H1 (cell line): Measurements from ENCODE around the gene MCMBP. TPM values are rescaled to one million over a fixed set of nuclear protein-coding genes. Genes with fewer than 3 reads are reported as not detected.

Experiments
- CBX5 ChIP-seq: fragments of 300-800, 300-1000 bp; sonication (generic); IDR thresholded peaks from 2 replicates; pipeline ENCODE4 v1.7.1; 2016; ENCODE audit warnings: antibody characterized with exemption, low read length, low read depth
- CHD1 ChIP-seq: IDR thresholded peaks from 2 replicates; pipeline ENCODE4 v1.6.1; 2012; ENCODE audit warnings: low read depth, low read length, improper control_type of control experiment
- CHD7 ChIP-seq: fragments of 300-600 bp; sonication (generic); IDR thresholded peaks from 2 replicates; pipeline ENCODE4 v1.7.1; 2012; ENCODE audit warnings: low read length, moderate library complexity, mild to moderate bottlenecking, inconsistent platforms; ENCODE audit not compliant: insufficient replicate concordance
- EP300 ChIP-seq, 2 experiments: IDR thresholded peaks; 1 replicate in 1 of 2; 2 replicates in 1 of 2; pipeline ENCODE4 v1.6.1; 2011 to 2012; ENCODE audit warnings: low read depth in 2 of 2, low read length in 2 of 2, mild to moderate bottlenecking in 2 of 2, borderline replicate concordance in 1 of 2, inconsistent platforms in 1 of 2, moderate library complexity in 1 of 2
- FOSL1 ChIP-seq: IDR thresholded peaks from 2 replicates; pipeline ENCODE4 v1.6.1; 2011; ENCODE audit warnings: mild to moderate bottlenecking, low read depth, low read length, moderate library complexity; ENCODE audit not compliant: insufficient read depth
- GABPA ChIP-seq: IDR thresholded peaks from 2 replicates; pipeline ENCODE4 v1.6.1; 2011; ENCODE audit warnings: mild to moderate bottlenecking, low read length, moderate library complexity, borderline replicate concordance; ENCODE audit not compliant: insufficient read depth
- SIN3A ChIP-seq, 2 experiments: IDR thresholded peaks in 1 of 2; conservative IDR thresholded peaks in 1 of 2; 2 replicates each; pipeline ENCODE4 v1.6.1; 2011 to 2012; ENCODE audit warnings: low read length in 2 of 2, improper control_type of control experiment in 1 of 2, low read depth in 1 of 2, mild to moderate bottlenecking in 1 of 2
- SP1 ChIP-seq: IDR thresholded peaks from 2 replicates; pipeline ENCODE4 v1.6.1; 2011; ENCODE audit warnings: low read depth, low read length
- polyA plus RNA-seq, 7 experiments: library from polyadenylated mRNA; depleted of rRNA in 3 of 7; stranded (reverse) in 5 of 7; unstranded in 2 of 7; fragments of >200 nt in 5 of 7; fragments of 200-250 nt in 2 of 7; gene quantifications; 1 replicate in 5 of 7; 2 replicates in 1 of 7; 4 replicates in 1 of 7; pipeline versions ENCODE4 v1.2.1 to v1.2.3, GENCODE V29; 2011 to 2013; ENCODE audit warnings: missing spikeins in 2 of 7, mixed read lengths in 2 of 7
- total RNA-seq: library from RNA; stranded (reverse); fragmentation: NEBNext Ultra II Directional; extraction: Animal tissue kit (Norgen Biotek cat#: 25700); gene quantifications from 2 replicates; pipeline ENCODE4 v1.2.1, GENCODE V29; 2021

The MCMBP gene
- total and polyA plus RNA-seq, 2 of the 8 experiments (the other 6 are each of a cell fraction or from before 2014, with no cell fraction given) = 67.3 to 81.7 TPM

- no peak for TF ChIP-seq CHD7
- no peak for TF ChIP-seq GABPA
- no peak for TF ChIP-seq SIN3A (conservative IDR thresholded peaks at IDR 0.05 in 1 of 2, IDR thresholded peaks at IDR 0.05 in 1 of 2; ENCODE audit: low read depth in 1 of 2, low read length in 2 of 2)
- TF ChIP-seq CBX5 = no peak
- TF ChIP-seq CHD1 = no peak
- TF ChIP-seq EP300 (IDR thresholded peaks at IDR 0.05; ENCODE audit: borderline replicate concordance in 1 of 2, low read depth in 2 of 2, low read length in 2 of 2) = no peak
- no peak for TF ChIP-seq FOSL1
- TF ChIP-seq SP1 = no peak
- TF ChIP-seq, all 59 proteins: peak for 0
These were observed 57.0 kb downstream of the MCMBP start (continued) for GRCh38 chr10:119815671-119816070.
